OCI-LY3 (cell line): ENCODE results near the gene ELL2.

Source experiments
- H2AFZ ChIP-seq: fragments of 200-600, 300-600 bp; shearing (Covaris generic); 2 replicates; pipeline ENCODE4 v1.6.0; 2014; ENCODE audit warnings: antibody characterized with exemption, low read depth, low read length
- H3K27ac ChIP-seq: fragments of 200-600, 300-600 bp; sonication (generic); 2 replicates; pipeline ENCODE4 v1.5.1; 2014; ENCODE audit warnings: mild to moderate bottlenecking, low read length, moderate library complexity, mixed read lengths
- H3K27me3 ChIP-seq: fragments of 200-600, 300-600 bp; sonication (generic); 2 replicates; pipeline ENCODE4 v1.6.1; 2014; ENCODE audit warnings: low read depth, low read length, mixed read lengths
- H3K36me3 ChIP-seq: fragments of 200-600, 300-600 bp; sonication (generic); replicated peaks from 2 replicates; pipeline ENCODE3; 2014; ENCODE audit warnings: low read depth, low read length, mixed read lengths
- H3K4me1 ChIP-seq: fragments of 300-600, 200-600 bp; sonication (generic); 2 replicates; pipeline ENCODE4 v1.6.1; 2014; ENCODE audit warnings: low read length, mixed read lengths
- H3K4me2 ChIP-seq: fragments of 200-600, 300-600 bp; sonication (generic); 2 replicates; pipeline ENCODE4 v1.6.1; 2014; ENCODE audit warnings: low read length, mixed read lengths
- H3K4me3 ChIP-seq: fragments of 300-600, 200-600 bp; sonication (generic); 2 replicates; pipeline ENCODE4 v1.5.1; 2014; ENCODE audit warnings: antibody characterized with exemption, mild to moderate bottlenecking, low read length, moderate library complexity
- H3K79me2 ChIP-seq: fragments of 300-600, 200-600 bp; shearing (Covaris generic); 2 replicates; pipeline ENCODE4 v1.6.1; 2014; ENCODE audit warnings: mild to moderate bottlenecking, low read length, mixed read lengths
- H3K9ac ChIP-seq: fragments of 300-600, 200-600 bp; shearing (Covaris generic); 2 replicates; pipeline ENCODE4 v1.6.0; 2014; ENCODE audit warnings: mild to moderate bottlenecking, low read length, moderate library complexity
- H3K9me3 ChIP-seq: fragments of 200-600, 300-600 bp; shearing (Covaris generic); 2 replicates; pipeline ENCODE4 v1.6.1; 2014; ENCODE audit warnings: low read length, mixed read lengths; ENCODE audit not compliant: insufficient read depth
- H4K20me1 ChIP-seq: fragments of 200-600, 300-600 bp; sonication (generic); 2 replicates; pipeline ENCODE4 v1.6.1; 2016; ENCODE audit warnings: low read length, mixed read lengths; ENCODE audit not compliant: insufficient read depth
- EZH2phosphoT487 ChIP-seq: fragments of 200-600 bp; shearing (Covaris generic); IDR thresholded peaks from 2 replicates; pipeline ENCODE4 v1.6.1; 2018; ENCODE audit warnings: antibody characterized with exemption, mixed run types, low read depth
- TF ChIP-seq, protein P1 (sequence below): fragments of 200-600, 300-600 bp; sonication (generic); IDR thresholded peaks from 2 replicates; pipeline ENCODE4 v1.5.1; 2014; ENCODE audit warnings: antibody characterized with exemption, low read length, low read depth

Gene ELL2

DNA sequence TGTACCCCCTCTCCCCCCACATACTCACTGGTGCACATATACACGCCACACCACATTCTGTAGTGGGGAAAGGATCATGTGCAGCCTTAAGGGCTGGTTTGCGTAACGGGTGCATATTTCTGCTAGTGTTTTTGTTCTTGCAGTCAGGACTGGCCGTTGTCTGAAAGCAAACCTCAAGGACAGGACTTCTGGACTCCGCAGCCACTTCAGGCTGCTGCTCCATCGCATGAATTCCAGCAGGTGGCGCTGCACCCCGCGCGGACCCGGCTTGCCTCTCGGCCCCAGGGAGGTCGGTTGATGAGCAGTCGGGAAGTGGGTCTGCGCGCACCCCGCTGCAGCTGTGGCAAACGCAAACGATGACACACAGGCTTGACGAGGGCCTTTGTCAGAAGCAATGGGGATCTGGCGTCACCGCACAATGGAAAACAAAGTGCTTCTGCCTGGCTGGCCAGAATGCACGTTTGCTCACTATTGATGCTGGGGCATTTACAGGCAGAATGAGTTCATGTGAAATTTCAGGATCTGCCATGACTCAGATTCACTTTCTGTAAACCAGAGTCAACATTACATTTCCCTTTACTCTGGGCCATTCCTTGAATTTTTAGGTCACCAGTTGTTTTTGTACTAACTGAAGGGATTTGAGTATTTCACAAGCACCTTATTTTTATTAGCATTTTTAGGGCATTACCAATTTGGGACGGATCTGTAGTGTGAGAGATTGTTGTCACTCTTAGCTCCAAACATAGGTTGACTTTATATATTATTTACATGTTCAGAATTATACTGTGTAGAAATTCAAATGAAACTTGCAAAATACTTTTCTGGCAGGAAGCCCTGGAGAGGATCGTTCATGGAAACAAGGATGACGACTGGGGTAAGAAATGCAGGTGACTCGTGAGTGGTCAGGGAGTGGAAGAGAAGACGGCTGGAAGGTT lies 102.7 kb downstream of the ELL2 start:
- Histone ChIP-seq H3K4me2 (peak overlapping the region; percentile 100), H3K9ac (no peak overlapping the region), H3K79me2 (no peaks in the 10 kb centered on the region), H3K36me3 (no peaks in the 10 kb centered on the region), H3K27ac (no peak overlapping the region), H3K27me3 (0 out of 2 replicates have a peak, but pooled peaks cover 5% of the 10 kb centered on the region), H2AFZ (peak overlapping the region; percentile 46; the same call in 1 of the 2 replicates), H3K9me3 (no peaks in the 10 kb centered on the region), H3K4me3 (peak overlapping the region; percentile 78), H4K20me1 (no peaks in the 10 kb centered on the region), H3K4me1 (peaks cover 17% of the 10 kb centered on the region)
- TF ChIP-seq, protein P1, sequence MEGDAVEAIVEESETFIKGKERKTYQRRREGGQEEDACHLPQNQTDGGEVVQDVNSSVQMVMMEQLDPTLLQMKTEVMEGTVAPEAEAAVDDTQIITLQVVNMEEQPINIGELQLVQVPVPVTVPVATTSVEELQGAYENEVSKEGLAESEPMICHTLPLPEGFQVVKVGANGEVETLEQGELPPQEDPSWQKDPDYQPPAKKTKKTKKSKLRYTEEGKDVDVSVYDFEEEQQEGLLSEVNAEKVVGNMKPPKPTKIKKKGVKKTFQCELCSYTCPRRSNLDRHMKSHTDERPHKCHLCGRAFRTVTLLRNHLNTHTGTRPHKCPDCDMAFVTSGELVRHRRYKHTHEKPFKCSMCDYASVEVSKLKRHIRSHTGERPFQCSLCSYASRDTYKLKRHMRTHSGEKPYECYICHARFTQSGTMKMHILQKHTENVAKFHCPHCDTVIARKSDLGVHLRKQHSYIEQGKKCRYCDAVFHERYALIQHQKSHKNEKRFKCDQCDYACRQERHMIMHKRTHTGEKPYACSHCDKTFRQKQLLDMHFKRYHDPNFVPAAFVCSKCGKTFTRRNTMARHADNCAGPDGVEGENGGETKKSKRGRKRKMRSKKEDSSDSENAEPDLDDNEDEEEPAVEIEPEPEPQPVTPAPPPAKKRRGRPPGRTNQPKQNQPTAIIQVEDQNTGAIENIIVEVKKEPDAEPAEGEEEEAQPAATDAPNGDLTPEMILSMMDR: peak; percentile 86
- no peak for TF ChIP-seq EZH2phosphoT487

DNA sequence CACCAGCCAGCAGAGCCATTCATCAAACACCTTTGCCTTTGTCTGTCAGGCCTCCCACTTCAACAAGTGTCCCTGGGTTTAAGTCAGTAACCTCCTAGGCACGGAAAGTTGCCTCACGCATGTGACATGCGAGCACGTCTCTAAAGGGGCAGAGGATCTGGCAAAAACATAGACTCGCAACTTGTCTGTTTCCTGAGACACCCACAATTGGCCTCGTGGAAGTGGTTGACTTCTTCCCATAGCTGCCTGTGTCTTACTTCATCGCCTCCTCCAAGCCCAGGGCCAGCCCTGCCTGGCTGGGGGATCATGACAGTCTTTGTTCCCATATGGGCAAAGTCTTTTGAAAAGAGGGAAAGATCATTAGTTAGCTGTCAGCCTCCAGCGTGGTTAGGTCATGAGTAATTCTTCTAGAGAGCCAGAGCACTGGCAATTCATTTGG lies 103.6 kb downstream of the ELL2 start:
- H2AFZ ChIP-seq: no peak overlapping the region
- H3K9me3 ChIP-seq: no peaks in the 10 kb centered on the region
- no peak for TF ChIP-seq EZH2phosphoT487
- TF ChIP-seq, protein P1: no peak
- H3K79me2 ChIP-seq: no peaks in the 10 kb centered on the region
- peaks cover 17% of the 10 kb centered on the region for H3K4me1 ChIP-seq
- 0 out of 2 replicates have a peak, but pooled peaks cover 5% of the 10 kb centered on the region for H3K27me3 ChIP-seq
- no peak overlapping the region for H3K27ac ChIP-seq
- no peaks in the 10 kb centered on the region for H4K20me1 ChIP-seq
- no peaks in the 10 kb centered on the region for H3K36me3 ChIP-seq
- no peak overlapping the region for H3K9ac ChIP-seq
- H3K4me3 ChIP-seq: no peak overlapping the region
- no peak overlapping the region for H3K4me2 ChIP-seq

DNA sequence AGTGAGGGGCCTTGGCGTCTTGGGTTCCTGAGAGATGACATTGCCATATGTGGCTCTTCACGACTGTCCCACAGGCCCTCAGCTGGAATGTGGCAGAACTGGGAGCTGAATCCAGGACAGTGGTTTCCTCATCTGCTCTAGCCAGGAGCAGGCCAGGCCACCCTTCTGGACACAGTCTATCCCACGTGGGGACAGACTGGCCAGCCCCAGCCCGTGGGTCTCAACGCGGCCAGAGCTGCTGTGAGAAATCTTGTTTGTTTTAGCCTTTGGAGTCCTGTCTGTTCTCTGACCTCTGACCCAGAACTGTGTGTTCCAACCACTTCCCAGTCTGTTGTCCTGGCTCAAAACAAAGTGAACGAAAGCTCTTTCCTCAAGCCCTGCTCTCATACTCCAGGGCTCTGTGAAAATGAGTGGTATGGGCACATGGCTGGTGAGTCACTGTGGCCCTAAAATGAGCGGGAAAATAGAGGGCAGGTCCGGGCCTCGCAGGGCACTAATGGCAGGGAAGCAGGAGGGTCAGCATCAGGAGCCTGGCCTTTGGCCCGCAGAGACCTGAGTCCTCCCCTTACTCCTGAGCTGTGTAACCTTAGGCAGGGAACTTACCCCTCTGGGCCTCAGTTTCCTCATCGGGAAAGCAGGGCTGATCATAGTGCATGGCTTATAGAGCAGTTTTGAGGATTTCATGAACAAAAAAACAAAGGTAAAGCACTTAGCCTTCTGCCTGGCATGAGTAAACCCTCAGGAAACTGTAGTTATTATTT lies 104.3 kb downstream of the ELL2 start:
- Histone ChIP-seq H4K20me1 (no peaks in the 10 kb centered on the region), H3K4me3 (no peak overlapping the region), H3K79me2 (no peaks in the 10 kb centered on the region), H3K36me3 (no peaks in the 10 kb centered on the region), H3K27me3 (0 out of 2 replicates have a peak, but pooled peaks cover 5% of the 10 kb centered on the region), H3K9me3 (no peaks in the 10 kb centered on the region), H3K4me1 (peaks cover 17% of the 10 kb centered on the region), H3K9ac (no peak overlapping the region), H3K4me2 (no peak overlapping the region), H2AFZ (no peak overlapping the region), H3K27ac (no peak overlapping the region)
- TF ChIP-seq, protein P1: no peak
- no peak for TF ChIP-seq EZH2phosphoT487
